Stimulated activated CD4-positive, alpha-beta T cell treated with anti-CD3 and anti-CD28 coated beads, Interleukin-12 subunit alpha, Interleukin-12 subunit beta, amount 100 ng/mL, for 4 hours (primary cell): Measurements from ENCODE around the gene CCDC9B.

Experiments
- DNase-seq: peaks from one replicate; pipeline ENCODE4 v3.0.0-alpha.2; 2020

Gene CCDC9B

GRCh38 chr15:40327457-40327856, 13.3 kb downstream of the CCDC9B start:
- no peak for DNase-seq

- no peak for DNase-seq
Observed at GRCh38 chr15:40325700-40326099, 15.0 kb downstream of the CCDC9B start.

- DNase-seq, result no peak
Observed at GRCh38 chr15:40325188-40325587, 15.6 kb downstream of the CCDC9B start.

- no peak for DNase-seq
Observed at GRCh38 chr15:40323953-40324937, 16.5 kb downstream of the CCDC9B start.

- DNase-seq, result peak; percentile 87
Observed at GRCh38 chr15:40323239-40323952, 17.3 kb downstream of the CCDC9B start, which contains the start of gene INAFM2. Gene INAFM2 (plus strand): TSS chr15:40323692. CDS start chr15:40324056, 364 bp downstream.

GRCh38 chr15:40322531-40323238, 18.1 kb downstream of the CCDC9B start:
- DNase-seq, result no peak

- peak; percentile 42 for DNase-seq
Observed at GRCh38 chr15:40320931-40321371, 19.8 kb downstream of the CCDC9B start.

GRCh38 chr15:40320409-40320808, 20.3 kb downstream of the CCDC9B start:
- no peak for DNase-seq

- no peak for DNase-seq
Observed at GRCh38 chr15:40317580-40317979, 23.2 kb downstream of the CCDC9B start.

- no peak for DNase-seq
Observed at GRCh38 chr15:40316931-40317330, 23.8 kb downstream of the CCDC9B start.

GRCh38 chr15:40314723-40315276, 25.9 kb downstream of the CCDC9B start:
- no peak for DNase-seq

- no peak for DNase-seq
Observed at GRCh38 chr15:40313531-40314398, 27.0 kb downstream of the CCDC9B start.

GRCh38 chr15:40312370-40313158, 28.2 kb downstream of the CCDC9B start:
- DNase-seq, result no peak

- DNase-seq, result no peak
Observed at GRCh38 chr15:40310993-40311392, 29.7 kb downstream of the CCDC9B start.

GRCh38 chr15:40310001-40310959, 30.5 kb downstream of the CCDC9B start:
- DNase-seq, result peak; percentile 52

- DNase-seq, result no peak
Observed at GRCh38 chr15:40309344-40309862, 31.3 kb downstream of the CCDC9B start.

GRCh38 chr15:40307421-40308211, 33.1 kb downstream of the CCDC9B start, which contains the start of gene PLCB2:
Gene PLCB2 (minus strand): TSS chr15:40307935. CDS start chr15:40307672, 263 bp downstream.
- peak; percentile 55 for DNase-seq

GRCh38 chr15:40306908-40307307, 33.8 kb downstream of the CCDC9B start:
- DNase-seq, result no peak
